ENCODE results near the gene FMN2.

DNA sequence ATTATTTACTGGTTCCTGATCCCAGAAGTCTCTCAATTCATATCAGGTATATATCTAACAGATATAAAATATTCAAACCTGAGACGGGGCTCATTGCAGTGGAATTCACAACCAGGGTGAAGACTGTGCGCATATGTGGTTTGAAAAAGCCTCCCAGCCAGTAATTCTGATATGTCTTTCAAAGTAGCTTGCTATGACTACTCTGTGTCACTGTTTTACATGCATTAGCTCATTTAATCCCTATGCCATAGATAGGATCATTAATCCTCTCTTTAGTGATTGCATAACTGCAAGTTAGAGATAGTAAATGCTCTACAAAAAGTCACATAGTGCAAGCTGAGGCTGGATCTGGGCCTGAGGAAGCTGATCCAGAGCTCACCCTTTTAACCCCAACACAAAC is 251.4 kb downstream of the FMN2 start:
- TF ChIP-seq, protein P1, sequence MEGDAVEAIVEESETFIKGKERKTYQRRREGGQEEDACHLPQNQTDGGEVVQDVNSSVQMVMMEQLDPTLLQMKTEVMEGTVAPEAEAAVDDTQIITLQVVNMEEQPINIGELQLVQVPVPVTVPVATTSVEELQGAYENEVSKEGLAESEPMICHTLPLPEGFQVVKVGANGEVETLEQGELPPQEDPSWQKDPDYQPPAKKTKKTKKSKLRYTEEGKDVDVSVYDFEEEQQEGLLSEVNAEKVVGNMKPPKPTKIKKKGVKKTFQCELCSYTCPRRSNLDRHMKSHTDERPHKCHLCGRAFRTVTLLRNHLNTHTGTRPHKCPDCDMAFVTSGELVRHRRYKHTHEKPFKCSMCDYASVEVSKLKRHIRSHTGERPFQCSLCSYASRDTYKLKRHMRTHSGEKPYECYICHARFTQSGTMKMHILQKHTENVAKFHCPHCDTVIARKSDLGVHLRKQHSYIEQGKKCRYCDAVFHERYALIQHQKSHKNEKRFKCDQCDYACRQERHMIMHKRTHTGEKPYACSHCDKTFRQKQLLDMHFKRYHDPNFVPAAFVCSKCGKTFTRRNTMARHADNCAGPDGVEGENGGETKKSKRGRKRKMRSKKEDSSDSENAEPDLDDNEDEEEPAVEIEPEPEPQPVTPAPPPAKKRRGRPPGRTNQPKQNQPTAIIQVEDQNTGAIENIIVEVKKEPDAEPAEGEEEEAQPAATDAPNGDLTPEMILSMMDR (IDR thresholded peaks at IDR 0.05): no peak
- no peak for TF ChIP-seq POLR2A (IDR thresholded peaks at IDR 0.05)

Measured in Peyer's patch (tissue), 4 donors.